SH-SY5Y (cell line): ENCODE data around the gene CYLD.

ENCODE experiments used
- GATA2 ChIP-seq: IDR thresholded peaks from 2 replicates; pipeline ENCODE4 v1.6.1; 2011; ENCODE audit warnings: mild to moderate bottlenecking, low read depth, low read length
- GATA3 ChIP-seq: IDR thresholded peaks from 2 replicates; pipeline ENCODE4 v1.6.1; 2011; ENCODE audit warnings: low read depth, mild to moderate bottlenecking, low read length, moderate library complexity

The CYLD gene

GRCh38 chr16:50741225-50741780, 583 bp upstream of the CYLD start:
- no peak for TF ChIP-seq GATA2
- TF ChIP-seq GATA3: no peak

DNA sequence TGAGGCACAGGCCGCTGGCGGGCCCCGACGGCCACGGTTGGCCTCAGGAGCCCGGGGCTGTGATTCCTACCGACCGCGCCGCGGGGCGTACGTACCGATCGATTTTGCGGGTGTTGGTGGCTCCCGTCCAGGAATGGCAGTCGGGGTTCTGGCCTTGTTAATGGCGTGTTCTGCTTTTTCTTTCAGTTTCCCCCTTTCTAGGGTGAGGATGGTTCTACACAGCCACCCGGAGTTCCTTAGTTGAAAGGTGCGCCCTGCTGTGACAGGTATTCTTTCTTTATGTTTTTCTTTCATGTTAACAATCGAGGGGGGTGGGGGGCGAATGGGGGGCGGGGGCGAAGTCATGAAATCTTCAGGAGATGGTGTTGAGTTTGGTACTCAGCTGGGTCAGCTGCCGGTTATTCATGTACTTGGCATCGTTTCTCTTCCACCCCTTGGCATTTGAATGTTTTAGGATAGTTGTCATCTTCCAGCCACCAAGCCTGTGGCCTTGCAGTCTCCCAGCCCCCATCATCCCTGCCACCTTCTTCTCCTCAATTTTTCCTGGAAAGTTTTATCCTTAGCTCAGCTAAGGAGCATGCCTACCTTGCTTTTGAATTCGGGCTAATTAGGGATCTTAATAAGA, 802 bp downstream of the CYLD start:
- TF ChIP-seq GATA2: no peak
- no peak for TF ChIP-seq GATA3

- TF ChIP-seq GATA3 (no peak), GATA2 (no peak)
Measured at GRCh38 chr16:50743581-50744225, 1.8 kb downstream of the CYLD start.

DNA sequence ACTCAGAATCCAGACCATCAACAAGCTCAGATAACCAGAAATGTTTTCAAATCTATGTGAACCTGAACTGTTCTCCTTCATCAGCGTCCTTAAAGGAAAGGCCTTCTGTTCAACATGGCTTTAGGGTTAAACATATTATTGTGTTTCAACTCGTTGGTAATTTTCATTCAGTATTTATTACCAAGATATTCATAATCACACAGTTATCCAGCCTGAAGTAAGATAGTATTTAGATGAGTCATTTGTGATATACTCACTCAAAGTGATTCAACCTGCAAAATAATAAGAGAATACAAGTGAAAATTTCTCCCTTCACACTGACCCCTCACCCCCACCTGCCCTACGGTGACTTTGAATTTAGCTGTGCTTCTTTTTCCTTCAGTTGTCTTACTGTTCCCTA, 3.0 kb downstream of the CYLD start:
- TF ChIP-seq GATA3 (no peak), GATA2 (no peak)

GRCh38 chr16:50745940-50746339, 4.1 kb downstream of the CYLD start:
- TF ChIP-seq GATA2 (no peak), GATA3 (no peak)

GRCh38 chr16:50747207-50747956, 5.5 kb downstream of the CYLD start:
- TF ChIP-seq GATA2: no peak
- TF ChIP-seq GATA3: no peak

- TF ChIP-seq GATA2: no peak
- no peak for TF ChIP-seq GATA3
Measured at GRCh38 chr16:50751528-50751927, 9.6 kb downstream of the CYLD start.

DNA sequence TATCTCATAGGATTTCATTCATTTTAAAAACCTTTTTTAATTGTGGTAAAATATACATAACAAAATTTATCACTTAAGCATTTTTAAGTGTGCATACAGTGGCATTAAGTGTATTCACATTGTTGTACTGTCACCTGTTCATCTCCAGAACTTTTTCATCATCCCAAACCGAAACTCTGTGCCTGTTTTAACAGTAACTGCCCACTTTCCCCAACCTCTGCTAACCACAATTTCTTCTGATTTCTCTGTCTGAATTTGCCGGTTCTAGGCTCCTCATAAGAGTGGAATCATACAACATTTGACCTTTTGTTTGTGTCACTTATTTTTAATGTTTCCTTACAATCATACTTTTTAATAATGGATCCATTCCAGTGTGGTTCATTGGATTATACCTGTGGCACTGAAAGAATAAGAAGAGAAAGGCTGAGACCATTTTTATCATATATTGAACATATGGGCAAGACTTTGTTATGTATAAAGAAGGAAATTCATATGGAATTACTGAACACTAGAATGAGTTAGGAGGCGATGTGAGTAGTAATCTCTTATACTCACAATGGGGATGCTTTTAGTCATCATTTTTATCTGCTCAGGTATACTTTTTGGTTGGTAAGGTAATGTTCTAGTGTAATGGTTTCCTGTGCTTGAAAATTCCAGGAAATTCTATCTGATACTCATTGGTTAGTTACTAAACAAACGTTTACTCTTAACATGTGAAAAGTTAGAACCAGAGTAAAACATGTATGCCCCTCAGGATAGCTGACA, 10.8 kb downstream of the CYLD start:
- TF ChIP-seq GATA3 (no peak), GATA2 (no peak)

- TF ChIP-seq GATA2 (no peak), GATA3 (no peak)
Measured at GRCh38 chr16:50756473-50756872, 14.6 kb downstream of the CYLD start.

DNA sequence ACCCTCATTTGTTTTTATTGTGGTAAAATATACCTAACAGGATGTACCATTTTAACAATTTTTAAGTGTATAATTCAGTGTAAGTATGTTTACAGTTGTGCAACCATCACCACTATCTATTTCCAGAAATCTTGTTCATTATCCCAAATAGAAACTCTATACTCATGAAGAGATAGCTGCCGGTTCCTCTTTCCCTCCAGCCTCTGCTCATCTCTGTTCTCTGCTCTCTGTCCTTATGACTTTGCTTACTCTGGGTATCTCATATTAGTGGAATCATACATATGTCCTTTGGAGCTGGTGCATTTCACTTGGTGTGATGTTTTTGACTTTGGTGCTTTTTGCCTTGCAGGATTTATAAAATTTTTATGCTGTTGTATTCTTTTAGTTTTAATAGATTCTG, 19.4 kb downstream of the CYLD start:
- TF ChIP-seq GATA3 (no peak), GATA2 (no peak)

DNA sequence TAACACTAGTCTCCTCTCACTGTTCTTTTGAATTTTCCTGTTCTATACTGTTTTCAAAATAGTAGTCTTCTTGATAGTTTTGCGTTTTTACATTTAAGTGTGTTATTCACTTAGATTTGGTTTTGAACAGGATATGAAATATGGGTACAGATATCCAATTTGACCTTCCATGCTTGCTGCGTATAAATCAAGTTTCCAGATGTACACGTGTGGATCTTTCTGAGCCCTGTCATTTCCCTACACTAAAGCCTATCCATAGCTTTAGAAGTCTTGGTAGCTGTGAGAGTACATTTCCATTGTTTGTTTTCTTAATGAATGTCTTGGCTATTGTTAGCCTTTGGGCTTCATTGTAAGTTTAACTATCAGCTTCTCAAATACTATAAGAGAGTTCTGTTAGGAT, 20.4 kb downstream of the CYLD start:
- TF ChIP-seq GATA2 (no peak), GATA3 (no peak)

- TF ChIP-seq GATA3 (no peak), GATA2 (no peak)
Measured at GRCh38 chr16:50763211-50763610, 21.3 kb downstream of the CYLD start.

DNA sequence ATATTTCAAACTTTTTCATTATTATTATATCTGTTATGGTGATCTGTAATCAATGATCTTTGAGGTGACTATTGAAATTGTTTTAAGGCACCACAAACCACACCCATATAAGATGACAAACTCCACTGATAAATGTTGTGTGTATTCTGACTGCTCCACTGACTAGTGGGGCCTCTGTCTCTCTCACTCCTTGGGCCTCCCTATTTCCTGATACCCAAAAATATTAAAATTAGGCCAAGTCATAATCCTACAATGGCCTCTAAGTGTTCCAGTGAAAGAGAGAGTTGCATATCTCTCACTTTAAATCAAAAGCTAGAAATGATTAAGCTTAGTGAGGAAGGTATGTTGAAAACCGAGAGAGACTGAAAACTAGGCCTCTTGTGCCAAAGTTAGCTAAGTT, 23.4 kb downstream of the CYLD start:
- no peak for TF ChIP-seq GATA2
- no peak for TF ChIP-seq GATA3

DNA sequence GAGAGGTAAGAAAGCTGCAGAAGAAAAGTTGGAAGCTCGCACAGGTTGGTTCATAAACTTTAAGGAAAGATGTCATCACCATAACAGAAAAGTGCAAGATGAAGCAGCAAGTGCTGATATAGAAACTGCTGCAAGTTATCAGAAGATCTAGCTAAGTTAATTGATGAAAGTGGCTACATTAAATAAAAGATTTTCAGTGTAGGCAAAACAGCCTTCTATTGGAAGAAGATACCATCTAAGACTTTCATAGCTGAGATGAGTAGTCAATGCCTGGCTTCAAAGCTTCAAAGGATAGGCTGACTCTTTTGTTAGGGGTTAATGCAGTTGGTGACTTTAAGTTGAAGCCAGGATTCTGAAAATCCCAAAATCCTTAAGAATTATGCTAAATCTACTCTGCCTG, 24.0 kb downstream of the CYLD start:
- no peak for TF ChIP-seq GATA3
- no peak for TF ChIP-seq GATA2

DNA sequence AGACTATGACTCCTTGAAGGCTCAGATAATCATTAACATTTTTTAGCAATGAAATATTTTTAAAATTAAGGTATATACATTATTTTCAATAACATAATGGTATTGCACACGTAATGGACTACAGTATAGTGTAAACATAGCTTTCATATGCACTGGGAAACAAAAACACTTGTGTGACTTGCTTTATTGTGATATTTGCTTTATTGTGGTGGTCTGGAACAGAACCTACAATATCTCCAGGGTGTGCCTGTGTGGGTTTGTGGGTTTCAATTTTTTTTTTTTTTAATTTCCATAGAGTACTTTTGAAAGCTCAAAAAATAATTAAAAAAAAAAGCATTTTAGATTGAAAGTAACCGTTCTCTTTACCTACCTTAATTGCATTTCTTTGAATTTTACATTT, 25.3 kb downstream of the CYLD start:
- TF ChIP-seq GATA2 (no peak), GATA3 (no peak)
